ENCODE results near the gene NDUFS2.

NDUFS2 gene

DNA sequence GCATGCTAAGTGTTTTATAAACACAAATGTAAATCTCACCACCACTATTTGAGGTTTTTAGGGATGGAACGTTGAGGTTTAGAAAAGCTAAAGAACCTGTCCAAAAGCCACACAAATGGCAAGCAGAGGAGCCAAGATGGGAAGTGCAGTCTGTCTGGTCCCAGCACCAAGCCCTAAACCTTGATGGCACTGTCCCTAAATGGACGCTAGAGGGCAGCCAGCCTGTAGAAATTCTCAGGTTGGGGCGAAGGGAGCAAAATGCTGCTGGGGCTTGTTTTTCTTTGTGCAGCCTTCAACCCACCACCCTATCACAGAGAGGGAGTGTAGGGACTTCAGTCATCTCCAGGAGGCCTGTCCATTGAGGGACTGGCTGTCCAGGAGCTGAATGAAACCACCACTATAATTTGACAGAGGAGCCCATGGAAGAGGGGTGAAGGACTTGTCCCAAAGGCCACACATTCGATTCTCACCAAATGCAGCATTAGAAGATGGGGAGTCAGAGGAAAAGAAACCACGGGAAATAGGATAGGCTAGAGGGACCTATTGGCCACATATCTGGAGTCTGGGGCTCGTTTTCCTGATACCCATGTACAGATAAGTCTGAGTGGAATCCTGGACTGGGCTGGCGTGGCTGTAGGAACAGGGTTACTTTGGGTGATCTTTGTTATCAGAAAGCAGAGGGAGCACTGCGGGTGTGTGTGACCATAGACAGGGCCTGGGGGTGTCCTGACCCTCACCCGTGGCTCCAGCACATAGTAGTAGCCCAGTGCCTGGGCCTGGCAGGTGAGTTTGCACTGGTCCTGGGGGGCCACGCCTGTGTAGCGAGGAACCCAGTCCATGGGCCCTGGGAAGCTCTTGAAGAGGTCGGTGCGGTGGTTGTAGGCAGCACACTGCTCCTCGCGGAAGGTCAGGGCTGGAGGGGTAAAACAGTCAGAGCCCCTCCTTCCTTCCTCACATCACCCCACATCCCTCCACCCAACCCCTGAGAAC lies 9.4 kb upstream of the NDUFS2 start:
- Histone ChIP-seq H3K9ac (ENCODE audit: low read length in 5 of 5) (peak overlapping the region; percentile 17 to 52 (median 38)), H3K4me1 (ENCODE audit: control insufficient read depth in 5 of 5, insufficient read depth in 5 of 5, low read length in 5 of 5) (peaks cover 29 to 76% (median 71%) of the 10 kb centered on the region in 5 donors)

DNA sequence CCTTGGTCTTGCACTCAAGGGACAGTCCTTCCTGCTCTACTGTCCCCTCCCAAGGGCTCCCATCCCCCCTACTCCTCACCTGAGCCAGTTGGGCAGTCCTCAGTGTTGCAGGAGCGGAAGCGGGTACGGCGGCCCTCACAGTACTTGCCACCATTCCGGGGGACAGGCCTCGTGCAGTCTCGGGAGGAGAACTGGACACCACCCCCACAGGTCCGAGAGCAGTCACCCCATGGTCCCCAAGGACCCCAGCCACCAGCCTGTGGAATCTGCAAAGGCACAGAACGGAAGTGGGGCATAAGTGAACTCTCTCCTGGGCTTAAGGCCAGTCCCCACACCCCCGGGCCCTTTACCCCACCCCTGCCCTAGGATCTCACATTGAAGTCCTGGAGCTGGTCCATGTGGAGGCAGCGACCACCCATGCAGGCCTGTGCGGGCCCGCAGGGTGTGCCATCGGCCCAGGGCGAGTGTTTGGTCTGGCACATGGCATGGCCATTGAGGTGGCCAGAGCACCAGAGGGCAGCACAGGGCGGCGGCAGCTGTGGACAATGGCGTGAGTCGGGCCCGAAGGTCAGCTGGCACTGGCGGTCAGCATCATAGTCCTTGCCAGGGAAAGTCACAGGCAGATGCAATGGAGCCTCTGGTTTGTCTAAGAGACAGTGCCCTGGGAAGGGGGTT lies 8.5 kb upstream of the NDUFS2 start:
- Histone ChIP-seq H3K9ac (ENCODE audit: low read length in 5 of 5) (peak overlapping the region; percentile 17 to 53 (median 38)), H3K4me3 (ENCODE audit: low read depth in 1 of 5, low read length in 5 of 5) (peak overlapping the region in 4 of 5 donors; percentile 34 to 85 (median 40)), H3K9me3 (ENCODE audit: control insufficient read depth in 5 of 5, low read length in 5 of 5) (no peaks in the 10 kb centered on the region), H3K27me3 (ENCODE audit: control insufficient read depth in 5 of 5, insufficient read depth in 4 of 5, low read length in 5 of 5) (no peaks in the 10 kb centered on the region), H3K36me3 (ENCODE audit: control insufficient read depth in 5 of 5, insufficient read depth in 5 of 5, low read length in 5 of 5) (peaks cover 0 to 65% (median 39%) of the 10 kb centered on the region in 5 donors), H3K27ac (ENCODE audit: low read depth, low read length) (peak overlapping the region; percentile 100), H3K4me1 (ENCODE audit: control insufficient read depth in 5 of 5, insufficient read depth in 5 of 5, low read length in 5 of 5) (peaks cover 34 to 81% (median 76%) of the 10 kb centered on the region in 5 donors)

More for the DNA sequence above, 9.4 kb upstream of the NDUFS2 start:
- peak overlapping the region; percentile 100 for H3K27ac ChIP-seq (ENCODE audit: low read depth, low read length)
- H3K27me3 ChIP-seq (ENCODE audit: control insufficient read depth in 5 of 5, insufficient read depth in 4 of 5, low read length in 5 of 5), result no peaks in the 10 kb centered on the region
- no peaks in the 10 kb centered on the region for H3K9me3 ChIP-seq (ENCODE audit: control insufficient read depth in 5 of 5, low read length in 5 of 5)
- H3K36me3 ChIP-seq (ENCODE audit: control insufficient read depth in 5 of 5, insufficient read depth in 5 of 5, low read length in 5 of 5), result peaks cover 0 to 65% (median 39%) of the 10 kb centered on the region in 5 donors
- peak overlapping the region in 4 of 5 donors; percentile 34 to 42 (median 38) for H3K4me3 ChIP-seq (ENCODE audit: low read depth in 1 of 5, low read length in 5 of 5)

DNA sequence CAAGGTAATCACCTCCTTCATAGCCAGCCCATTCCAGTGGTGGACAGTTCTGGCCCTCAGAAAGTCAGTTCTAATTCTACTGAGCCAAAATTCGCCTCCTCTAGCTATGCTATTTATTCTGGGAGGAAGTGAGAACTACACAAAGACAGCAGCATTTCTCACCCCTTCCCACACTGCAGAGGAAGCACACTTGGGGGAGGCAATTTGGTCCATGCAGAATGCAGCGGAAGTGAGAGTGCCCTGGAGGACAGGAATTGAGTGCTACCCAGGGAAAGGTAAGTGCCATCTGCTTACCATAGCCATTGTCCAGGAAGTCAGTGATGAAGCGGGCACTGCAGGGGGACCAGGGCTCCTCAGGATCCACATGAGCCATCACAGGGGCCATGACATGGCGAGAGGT lies 7.0 kb upstream of the NDUFS2 start:
- Histone ChIP-seq H3K9ac (ENCODE audit: low read length in 5 of 5) (peak overlapping the region in 3 of 5 donors; percentile 54 to 70 (median 60)), H3K4me3 (ENCODE audit: low read depth in 1 of 5, low read length in 5 of 5) (peak overlapping the region; percentile 8 to 85 (median 73)), H3K4me1 (ENCODE audit: control insufficient read depth in 5 of 5, insufficient read depth in 5 of 5, low read length in 5 of 5) (peaks cover 49 to 85% (median 83%) of the 10 kb centered on the region in 5 donors), H3K27ac (ENCODE audit: low read depth, low read length) (peak overlapping the region; percentile 100), H3K27me3 (ENCODE audit: control insufficient read depth in 5 of 5, insufficient read depth in 4 of 5, low read length in 5 of 5) (peaks cover 0 to 4% (median 0%) of the 10 kb centered on the region in 5 donors), H3K9me3 (ENCODE audit: control insufficient read depth in 5 of 5, low read length in 5 of 5) (no peaks in the 10 kb centered on the region), H3K36me3 (ENCODE audit: control insufficient read depth in 5 of 5, insufficient read depth in 5 of 5, low read length in 5 of 5) (peaks cover 0 to 65% (median 39%) of the 10 kb centered on the region in 5 donors)

DNA sequence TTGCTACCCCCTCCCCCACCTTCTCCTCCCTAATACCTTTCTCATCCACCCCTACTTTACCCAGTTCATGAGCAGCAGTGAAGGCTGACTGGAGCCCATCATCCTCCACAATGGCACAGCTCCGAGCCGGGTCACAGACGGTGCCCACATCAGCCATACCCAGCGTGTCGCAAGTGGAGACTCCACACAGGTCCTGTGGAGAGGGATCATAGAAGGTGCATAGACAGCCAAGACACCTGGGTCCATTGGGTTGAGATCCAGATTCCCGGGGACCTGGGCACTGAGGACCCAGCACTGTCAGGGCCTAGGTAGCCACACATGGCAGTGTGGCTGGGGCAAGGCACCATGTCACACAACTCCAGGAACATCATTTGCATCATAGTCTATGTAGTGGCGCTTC lies 6.1 kb upstream of the NDUFS2 start:
- Histone ChIP-seq H3K27ac (ENCODE audit: low read depth, low read length) (peak overlapping the region; percentile 100), H3K9ac (ENCODE audit: low read length in 5 of 5) (peak overlapping the region; percentile 26 to 93 (median 81)), H3K27me3 (ENCODE audit: control insufficient read depth in 5 of 5, insufficient read depth in 4 of 5, low read length in 5 of 5) (peaks cover 0 to 6% (median 0%) of the 10 kb centered on the region in 5 donors), H3K4me1 (ENCODE audit: control insufficient read depth in 5 of 5, insufficient read depth in 5 of 5, low read length in 5 of 5) (peaks cover 58 to 94% (median 90%) of the 10 kb centered on the region in 5 donors), H3K9me3 (ENCODE audit: control insufficient read depth in 5 of 5, low read length in 5 of 5) (no peaks in the 10 kb centered on the region), H3K4me3 (ENCODE audit: low read depth in 1 of 5, low read length in 5 of 5) (peak overlapping the region; percentile 35 to 85 (median 73)), H3K36me3 (ENCODE audit: control insufficient read depth in 5 of 5, insufficient read depth in 5 of 5, low read length in 5 of 5) (peaks cover 0 to 58% (median 36%) of the 10 kb centered on the region in 5 donors)

DNA sequence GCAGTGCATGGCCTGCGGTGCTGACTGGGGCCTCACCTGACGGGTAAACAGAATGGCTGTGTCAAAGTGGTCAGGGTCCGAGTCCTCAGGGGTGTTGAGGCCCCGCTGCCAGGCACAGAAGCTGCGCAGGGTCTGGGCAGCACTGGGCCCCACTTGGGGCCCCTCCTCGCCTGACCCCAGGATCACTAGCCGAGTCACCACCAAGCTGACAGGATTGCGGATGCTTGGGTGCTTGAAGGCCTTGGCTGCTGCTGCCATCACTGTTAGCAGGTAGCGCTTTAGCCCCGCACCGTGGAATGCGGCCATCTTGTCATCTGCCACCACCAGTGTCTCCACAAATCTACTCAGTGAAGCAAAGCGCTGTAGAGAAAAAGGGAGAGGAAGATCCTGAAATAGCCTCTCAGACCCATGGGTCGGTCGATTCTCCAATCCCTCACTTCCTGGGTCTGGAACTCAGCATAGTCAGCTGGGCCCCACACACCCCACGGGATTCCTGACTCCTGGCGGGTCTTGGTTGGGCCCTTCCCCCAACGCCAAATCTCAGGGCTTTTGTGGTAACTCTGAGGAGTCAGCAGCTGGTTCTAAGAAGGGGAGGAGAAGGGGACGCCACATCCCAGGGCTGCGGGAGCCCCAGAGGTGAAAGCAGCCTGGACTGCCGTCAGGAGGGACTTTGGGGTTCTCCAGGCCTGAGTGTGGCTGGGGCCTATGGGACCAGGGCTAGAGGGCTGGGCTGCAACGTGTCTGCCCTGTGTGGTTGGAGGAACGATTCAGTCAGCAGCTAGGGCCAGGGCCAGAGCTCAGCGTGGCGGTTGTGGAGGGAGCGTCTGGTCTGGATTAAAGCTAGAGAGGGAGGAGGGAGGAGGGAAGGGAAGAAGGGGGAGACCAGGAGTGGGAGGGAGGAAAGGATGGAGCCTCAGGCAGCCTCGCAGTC lies 5.4 kb upstream of the NDUFS2 start:
- Histone ChIP-seq H3K4me1 (ENCODE audit: control insufficient read depth in 5 of 5, insufficient read depth in 5 of 5, low read length in 5 of 5) (peaks cover 65 to 100% (median 97%) of the 10 kb centered on the region in 5 donors), H3K36me3 (ENCODE audit: control insufficient read depth in 5 of 5, insufficient read depth in 5 of 5, low read length in 5 of 5) (peaks cover 0 to 52% (median 29%) of the 10 kb centered on the region in 5 donors), H3K27ac (ENCODE audit: low read depth, low read length) (peak overlapping the region; percentile 100), H3K9me3 (ENCODE audit: control insufficient read depth in 5 of 5, low read length in 5 of 5) (no peaks in the 10 kb centered on the region), H3K9ac (ENCODE audit: low read length in 5 of 5) (peak overlapping the region; percentile 81 to 94 (median 87)), H3K4me3 (ENCODE audit: low read depth in 1 of 5, low read length in 5 of 5) (peak overlapping the region; percentile 56 to 85 (median 74)), H3K27me3 (ENCODE audit: control insufficient read depth in 5 of 5, insufficient read depth in 4 of 5, low read length in 5 of 5) (peaks cover 0 to 9% (median 0%) of the 10 kb centered on the region in 5 donors)

DNA sequence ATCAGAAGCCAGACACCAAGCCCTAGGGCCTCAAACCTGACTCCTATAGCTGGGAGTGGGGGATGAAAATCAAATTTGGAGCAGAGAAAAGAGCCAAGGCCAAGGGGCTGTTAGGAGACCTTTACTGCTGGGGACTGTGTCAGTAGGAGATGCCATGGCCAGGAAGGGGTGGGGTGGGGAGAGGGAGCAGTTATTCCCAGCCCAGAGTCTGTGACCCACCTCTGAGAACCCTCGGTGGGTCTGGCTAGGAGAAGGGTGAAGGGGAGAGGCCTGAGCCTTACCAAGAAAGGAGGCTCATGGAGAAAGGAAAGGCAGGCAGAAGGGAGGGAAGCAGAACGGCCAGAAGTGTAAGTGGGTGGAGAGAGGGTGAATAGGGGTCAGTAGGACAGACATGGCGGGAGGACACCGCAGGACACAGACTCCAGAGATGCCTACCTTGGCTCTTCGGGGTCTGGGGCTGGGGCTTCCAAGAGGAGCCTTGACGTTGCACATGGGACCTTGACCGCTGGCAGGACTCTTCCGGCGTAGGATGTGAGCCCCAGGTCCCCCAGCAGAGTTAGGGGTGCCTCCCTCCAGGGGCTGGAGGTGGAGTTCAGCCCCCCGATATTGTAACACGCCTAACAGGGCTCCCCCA lies 4.5 kb upstream of the NDUFS2 start:
- Histone ChIP-seq H3K9ac (ENCODE audit: low read length in 5 of 5) (peak overlapping the region; percentile 81 to 94 (median 87)), H3K9me3 (ENCODE audit: control insufficient read depth in 5 of 5, low read length in 5 of 5) (no peaks in the 10 kb centered on the region), H3K4me3 (ENCODE audit: low read depth in 1 of 5, low read length in 5 of 5) (peak overlapping the region; percentile 56 to 85 (median 74)), H3K27me3 (ENCODE audit: control insufficient read depth in 5 of 5, insufficient read depth in 4 of 5, low read length in 5 of 5) (peaks cover 0 to 9% (median 0%) of the 10 kb centered on the region in 5 donors), H3K27ac (ENCODE audit: low read depth, low read length) (peak overlapping the region; percentile 100), H3K4me1 (ENCODE audit: control insufficient read depth in 5 of 5, insufficient read depth in 5 of 5, low read length in 5 of 5) (peaks cover 67 to 96% (median 96%) of the 10 kb centered on the region in 5 donors), H3K36me3 (ENCODE audit: control insufficient read depth in 5 of 5, insufficient read depth in 5 of 5, low read length in 5 of 5) (peaks cover 0 to 43% (median 23%) of the 10 kb centered on the region in 5 donors)

DNA sequence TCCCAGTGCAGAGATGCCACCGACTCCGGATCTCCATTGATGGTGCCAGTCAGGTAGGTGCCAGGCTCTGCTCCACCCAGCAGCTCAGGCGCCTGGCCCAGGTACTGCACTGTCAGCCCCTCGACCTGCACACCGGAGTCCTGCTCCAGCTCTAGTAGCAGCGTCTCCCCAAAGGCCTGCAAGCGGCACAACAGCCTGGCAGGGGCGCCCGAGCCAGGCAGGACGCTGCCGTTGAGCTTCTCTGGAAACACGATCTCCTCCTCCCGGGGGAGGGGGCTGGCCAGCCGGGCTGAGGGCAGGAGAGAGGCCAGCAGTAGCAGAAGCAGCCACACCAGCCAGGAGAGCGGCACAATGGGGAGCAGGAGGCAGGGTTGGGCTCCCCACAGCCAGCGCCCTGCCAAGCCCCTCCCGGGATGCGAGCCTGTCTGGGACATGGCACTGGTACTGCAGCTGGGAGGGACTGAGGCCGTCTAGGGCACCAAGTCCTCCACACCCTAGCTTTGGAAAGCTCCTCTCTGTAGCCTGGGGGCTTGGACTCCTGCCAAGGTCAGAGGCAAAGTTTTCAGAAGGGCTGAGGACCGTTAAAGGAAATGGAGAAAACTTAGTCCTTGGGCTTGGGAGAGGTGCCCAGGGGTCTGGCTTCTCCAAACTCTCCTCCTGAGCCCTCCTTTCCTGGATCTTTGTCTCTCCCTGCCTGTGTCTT lies 3.8 kb upstream of the NDUFS2 start:
- H3K27ac ChIP-seq (ENCODE audit: low read depth, low read length), result peak overlapping the region; percentile 100
- no peaks in the 10 kb centered on the region for H3K9me3 ChIP-seq (ENCODE audit: control insufficient read depth in 5 of 5, low read length in 5 of 5)
- peaks cover 0 to 37% (median 21%) of the 10 kb centered on the region in 5 donors for H3K36me3 ChIP-seq (ENCODE audit: control insufficient read depth in 5 of 5, insufficient read depth in 5 of 5, low read length in 5 of 5)
- H3K9ac ChIP-seq (ENCODE audit: low read length in 5 of 5), result peak overlapping the region; percentile 81 to 94 (median 87)
- peak overlapping the region; percentile 56 to 85 (median 74) for H3K4me3 ChIP-seq (ENCODE audit: low read depth in 1 of 5, low read length in 5 of 5)
- peaks cover 0 to 9% (median 0%) of the 10 kb centered on the region in 5 donors for H3K27me3 ChIP-seq (ENCODE audit: control insufficient read depth in 5 of 5, insufficient read depth in 4 of 5, low read length in 5 of 5)
- H3K4me1 ChIP-seq (ENCODE audit: control insufficient read depth in 5 of 5, insufficient read depth in 5 of 5, low read length in 5 of 5), result peaks cover 62 to 96% (median 96%) of the 10 kb centered on the region in 5 donors

DNA sequence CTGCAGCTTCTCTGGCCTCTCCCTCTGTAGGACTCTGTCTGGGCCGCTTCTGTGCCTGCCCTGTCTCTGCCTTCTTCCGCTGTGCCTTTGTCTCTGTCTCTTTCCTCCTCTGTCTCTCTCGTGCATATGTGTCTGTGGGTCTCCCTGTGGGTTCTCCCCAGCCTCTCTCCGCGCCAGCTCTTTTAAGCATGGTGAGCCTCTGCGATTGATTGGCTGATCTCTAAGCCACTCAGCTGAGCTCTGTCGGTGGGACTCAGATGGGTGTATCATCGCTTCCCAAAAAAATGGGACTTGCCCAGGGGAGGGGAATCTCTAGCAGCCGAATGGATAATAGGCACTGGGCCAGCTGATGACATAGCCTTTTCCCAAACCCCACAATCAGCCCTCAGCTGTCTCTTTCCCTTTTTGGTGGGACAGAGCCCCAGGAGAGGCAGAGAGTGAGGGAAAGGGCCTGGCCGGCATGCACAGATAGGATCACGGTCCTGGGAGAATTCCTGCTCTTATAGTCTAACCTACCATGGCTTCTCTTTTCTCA lies 3.2 kb upstream of the NDUFS2 start, which contains the start of gene ADAMTS4:
TSS of gene ADAMTS4 (minus strand) at position 158 of the 535 bp plus-strand sequence. CDS start 427 bp downstream, outside the sequence.
- Histone ChIP-seq H3K9me3 (ENCODE audit: control insufficient read depth in 5 of 5, low read length in 5 of 5) (no peaks in the 10 kb centered on the region), H3K4me3 (ENCODE audit: low read depth in 1 of 5, low read length in 5 of 5) (peak within 1 kb of the TSS; percentile 56 to 85 (median 74)), H3K4me1 (ENCODE audit: control insufficient read depth in 5 of 5, insufficient read depth in 5 of 5, low read length in 5 of 5) (peaks cover 58 to 95% (median 94%) of the 10 kb centered on the region in 5 donors), H3K27ac (ENCODE audit: low read depth, low read length) (peak within 1 kb of the TSS; percentile 100), H3K36me3 (ENCODE audit: control insufficient read depth in 5 of 5, insufficient read depth in 5 of 5, low read length in 5 of 5) (peaks cover 0 to 36% (median 19%) of the 10 kb centered on the region in 5 donors), H3K27me3 (ENCODE audit: control insufficient read depth in 5 of 5, insufficient read depth in 4 of 5, low read length in 5 of 5) (peaks cover 0 to 9% (median 0%) of the 10 kb centered on the region in 5 donors), H3K9ac (ENCODE audit: low read length in 5 of 5) (peak within 1 kb of the TSS; percentile 81 to 94 (median 92))

All from subcutaneous abdominal adipose tissue (tissue), 5 donors.